Measurements from ENCODE around the gene HCN3.
"Not testable (repeated sequence)": the region's sequence is repeated elsewhere in the genome, so short reads cannot be mapped to it uniquely, and the experiment has no call there.

HCN3 gene

GRCh38 chr1:155245163-155245524 lies 32.1 kb upstream of the HCN3 start:
- ATAC-seq (replicated peaks; ENCODE audit: extremely low read depth, poor library complexity, severe bottlenecking) = no peak
- Mint-ChIP-seq H3K9me3 (peaks cover 6% of the 10 kb centered on the region), H3K4me1 (peaks cover 29% of the 10 kb centered on the region), H3K27me3 (peaks cover 10% of the 10 kb centered on the region), H3K4me3 (peak overlapping the region; percentile 82), H3K27ac (ENCODE audit: low read depth) (peak overlapping the region; percentile 99), H3K36me3 (ENCODE audit: insufficient read depth) (peaks cover 27% of the 10 kb centered on the region)
- no peak for DNase-seq (ENCODE audit: low spot score in 2 of 2)

DNA sequence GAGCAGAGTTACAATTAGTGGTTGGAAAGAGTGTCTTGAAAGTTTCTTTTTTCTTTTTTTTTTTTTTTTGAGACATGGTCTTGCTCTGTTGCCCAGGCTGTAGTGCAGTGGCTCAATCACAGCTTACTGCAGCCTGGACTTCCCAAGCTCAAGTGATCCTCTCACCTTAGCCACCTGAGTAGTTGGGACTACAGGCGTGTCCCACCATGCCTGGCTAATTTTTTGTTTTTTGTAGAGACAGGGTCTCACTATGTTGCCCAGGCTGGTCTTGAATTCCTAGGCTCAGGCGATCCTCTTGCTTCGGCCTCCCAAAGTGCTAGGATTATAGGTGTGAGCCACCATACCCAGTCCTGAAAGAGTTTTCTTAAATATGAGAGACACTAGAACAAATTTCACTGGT lies 30.5 kb upstream of the HCN3 start:
- ATAC-seq (replicated peaks; ENCODE audit: extremely low read depth, poor library complexity, severe bottlenecking); H3K27me3 Mint-ChIP-seq; H3K4me3 Mint-ChIP-seq; H3K27ac Mint-ChIP-seq (ENCODE audit: low read depth); DNase-seq (ENCODE audit: low spot score in 2 of 2); H3K9me3 Mint-ChIP-seq: not testable (repeated sequence)
- Mint-ChIP-seq H3K36me3 (ENCODE audit: insufficient read depth) (peaks cover 23% of the 10 kb centered on the region), H3K4me1 (peaks cover 18% of the 10 kb centered on the region)

- no peak for DNase-seq (ENCODE audit: low spot score in 2 of 2)
- H3K4me1 Mint-ChIP-seq = peaks cover 17% of the 10 kb centered on the region
- peaks cover 10% of the 10 kb centered on the region for H3K27me3 Mint-ChIP-seq
- H3K9me3 Mint-ChIP-seq = peaks cover 6% of the 10 kb centered on the region
- H3K36me3 Mint-ChIP-seq (ENCODE audit: insufficient read depth) = peaks cover 23% of the 10 kb centered on the region
- no peak for ATAC-seq (replicated peaks; ENCODE audit: extremely low read depth, poor library complexity, severe bottlenecking)
- H3K4me3 Mint-ChIP-seq = no peak overlapping the region
- no peak overlapping the region for H3K27ac Mint-ChIP-seq (ENCODE audit: low read depth)
Observed at GRCh38 chr1:155247667-155248553, 29.4 kb upstream of the HCN3 start.

- Mint-ChIP-seq H3K36me3 (ENCODE audit: insufficient read depth) (peaks cover 14% of the 10 kb centered on the region), H3K27me3 (no peaks in the 10 kb centered on the region), H3K9me3 (no peaks in the 10 kb centered on the region), H3K4me3 (peak overlapping the region; percentile 72), H3K27ac (ENCODE audit: low read depth) (no peak overlapping the region), H3K4me1 (peaks cover 19% of the 10 kb centered on the region)
- no peak for ATAC-seq (replicated peaks; ENCODE audit: extremely low read depth, poor library complexity, severe bottlenecking)
- DNase-seq (ENCODE audit: low spot score in 2 of 2) = no peak
Observed at GRCh38 chr1:155250246-155250632, 27.0 kb upstream of the HCN3 start.

GRCh38 chr1:155250633-155251449 lies 26.4 kb upstream of the HCN3 start:
- H3K27me3 Mint-ChIP-seq = no peaks in the 10 kb centered on the region

GRCh38 chr1:155251566-155251965 lies 25.7 kb upstream of the HCN3 start:
- ATAC-seq (replicated peaks; ENCODE audit: extremely low read depth, poor library complexity, severe bottlenecking) = no peak
- H3K36me3 Mint-ChIP-seq (ENCODE audit: insufficient read depth) = peaks cover 8% of the 10 kb centered on the region
- no peak for DNase-seq (ENCODE audit: low spot score in 2 of 2)
- peaks cover 31% of the 10 kb centered on the region for H3K4me1 Mint-ChIP-seq
- no peak overlapping the region for H3K27ac Mint-ChIP-seq (ENCODE audit: low read depth)
- H3K4me3 Mint-ChIP-seq = no peak overlapping the region
- H3K9me3 Mint-ChIP-seq = no peaks in the 10 kb centered on the region
- H3K27me3 Mint-ChIP-seq = no peaks in the 10 kb centered on the region

More at GRCh38 chr1:155250633-155251449, 26.4 kb upstream of the HCN3 start:
- Mint-ChIP-seq H3K4me3 (peak overlapping the region; percentile 72), H3K4me1 (peaks cover 23% of the 10 kb centered on the region), H3K27ac (ENCODE audit: low read depth) (no peak overlapping the region), H3K9me3 (no peaks in the 10 kb centered on the region), H3K36me3 (ENCODE audit: insufficient read depth) (peaks cover 11% of the 10 kb centered on the region)
- ATAC-seq (replicated peaks; ENCODE audit: extremely low read depth, poor library complexity, severe bottlenecking) = peak; percentile 98
- DNase-seq (ENCODE audit: low spot score in 2 of 2) = peak; percentile 92 to 97

DNA sequence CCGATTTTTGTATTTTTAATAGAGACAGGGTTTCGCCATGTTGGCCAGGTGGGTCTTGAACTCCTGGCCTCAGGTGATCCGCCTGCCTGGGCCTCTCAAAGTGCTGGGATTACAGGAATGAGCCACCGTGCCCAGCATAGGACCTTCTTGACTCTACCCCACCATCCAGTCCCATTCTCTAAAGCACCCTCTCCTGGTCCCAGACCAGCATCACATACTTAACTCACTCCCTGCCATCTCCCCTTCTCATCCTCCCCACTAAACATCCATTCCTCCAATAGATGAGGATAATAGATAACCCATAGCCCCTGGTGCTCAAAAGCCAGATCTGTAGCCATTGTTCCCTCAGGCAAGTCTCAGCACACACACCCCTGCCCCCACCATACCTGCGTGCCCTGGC lies 24.1 kb upstream of the HCN3 start:
- H3K27ac Mint-ChIP-seq (ENCODE audit: low read depth) = no peak overlapping the region
- no peaks in the 10 kb centered on the region for H3K9me3 Mint-ChIP-seq
- H3K36me3 Mint-ChIP-seq (ENCODE audit: insufficient read depth) = peaks cover 15% of the 10 kb centered on the region
- H3K4me3 Mint-ChIP-seq = peak overlapping the region; percentile 80
- no peak for ATAC-seq (replicated peaks; ENCODE audit: extremely low read depth, poor library complexity, severe bottlenecking)
- no peak for DNase-seq (ENCODE audit: low spot score in 2 of 2)
- H3K27me3 Mint-ChIP-seq = no peaks in the 10 kb centered on the region
- peaks cover 41% of the 10 kb centered on the region for H3K4me1 Mint-ChIP-seq

GRCh38 chr1:155253797-155254196 lies 23.5 kb upstream of the HCN3 start:
- no peak for DNase-seq (ENCODE audit: low spot score in 2 of 2)
- no peaks in the 10 kb centered on the region for H3K27me3 Mint-ChIP-seq
- H3K4me3 Mint-ChIP-seq = peak overlapping the region; percentile 80
- H3K4me1 Mint-ChIP-seq = peaks cover 41% of the 10 kb centered on the region
- H3K27ac Mint-ChIP-seq (ENCODE audit: low read depth) = no peak overlapping the region
- H3K36me3 Mint-ChIP-seq (ENCODE audit: insufficient read depth) = peaks cover 20% of the 10 kb centered on the region
- no peaks in the 10 kb centered on the region for H3K9me3 Mint-ChIP-seq
- ATAC-seq (replicated peaks; ENCODE audit: extremely low read depth, poor library complexity, severe bottlenecking) = no peak

DNA sequence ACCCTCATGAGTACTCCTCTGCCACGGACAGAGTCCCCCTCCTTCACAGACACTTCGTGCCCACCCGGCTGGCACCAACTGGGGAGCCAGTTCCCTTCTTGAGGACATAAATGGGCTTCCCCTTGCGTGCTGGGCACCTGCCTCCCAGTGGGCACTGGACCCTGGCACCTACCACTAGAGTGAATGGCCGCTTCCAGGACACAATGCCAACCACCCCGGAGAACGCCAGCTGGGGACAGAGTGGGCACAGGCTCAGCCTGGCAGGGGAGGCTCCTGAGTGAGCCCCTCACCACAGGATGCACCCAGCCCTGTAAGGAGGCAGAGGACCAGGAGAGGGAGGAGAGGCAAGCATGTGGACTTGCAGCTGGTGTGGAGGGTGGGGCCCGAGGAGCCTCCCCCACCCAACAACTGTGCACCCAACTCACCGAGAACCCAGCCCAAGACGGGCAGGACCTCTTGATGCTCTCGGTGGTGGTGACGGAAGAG lies 23.0 kb upstream of the HCN3 start:
- no peak for DNase-seq (ENCODE audit: low spot score in 2 of 2)
- Mint-ChIP-seq H3K36me3 (ENCODE audit: insufficient read depth) (peaks cover 24% of the 10 kb centered on the region), H3K27ac (ENCODE audit: low read depth) (peak overlapping the region; percentile 19), H3K9me3 (no peaks in the 10 kb centered on the region), H3K4me1 (peaks cover 41% of the 10 kb centered on the region), H3K4me3 (peak overlapping the region; percentile 80), H3K27me3 (no peaks in the 10 kb centered on the region)
- no peak for ATAC-seq (replicated peaks; ENCODE audit: extremely low read depth, poor library complexity, severe bottlenecking)

GRCh38 chr1:155254714-155255242 lies 22.5 kb upstream of the HCN3 start:
- Mint-ChIP-seq H3K9me3 (no peaks in the 10 kb centered on the region), H3K4me1 (peaks cover 41% of the 10 kb centered on the region), H3K4me3 (peak overlapping the region; percentile 80), H3K27me3 (no peaks in the 10 kb centered on the region), H3K36me3 (ENCODE audit: insufficient read depth) (peaks cover 27% of the 10 kb centered on the region), H3K27ac (ENCODE audit: low read depth) (peak overlapping the region; percentile 35)
- ATAC-seq (replicated peaks; ENCODE audit: extremely low read depth, poor library complexity, severe bottlenecking) (no peak), DNase-seq (ENCODE audit: low spot score in 2 of 2) (no peak)

- H3K27ac Mint-ChIP-seq (ENCODE audit: low read depth) = peak within 1 kb of the TSS; percentile 35
- H3K9me3 Mint-ChIP-seq = no peaks in the 10 kb centered on the region
- H3K4me1 Mint-ChIP-seq = peaks cover 46% of the 10 kb centered on the region
- no peaks in the 10 kb centered on the region for H3K27me3 Mint-ChIP-seq
- H3K4me3 Mint-ChIP-seq = peak within 1 kb of the TSS; percentile 80
- peak; percentile 31 to 42 for DNase-seq (ENCODE audit: low spot score in 2 of 2)
- H3K36me3 Mint-ChIP-seq (ENCODE audit: insufficient read depth) = peaks cover 29% of the 10 kb centered on the region
- ATAC-seq (replicated peaks; ENCODE audit: extremely low read depth, poor library complexity, severe bottlenecking) = peak; percentile 56
Observed at GRCh38 chr1:155255243-155256007, 21.8 kb upstream of the HCN3 start, which contains the start of gene ENTREP3. Gene ENTREP3 (minus strand): TSS chr1:155255483. CDS start chr1:155254877, 606 bp downstream.
